Ectodermal cell (in vitro differentiated cells): ENCODE measurements around the gene LBX2.
A peak's percentile ranks its signal among the peaks of the same experiment; 100 is the strongest.

Source experiments
- H3K27ac ChIP-seq: 2 replicates; pipeline ENCODE4 v1.7.0; 2013; ENCODE audit warnings: mild to moderate bottlenecking, low read depth, low read length; ENCODE audit not compliant: insufficient read depth, poor library complexity, severe bottlenecking
- H3K27me3 ChIP-seq: 2 replicates; pipeline ENCODE4 v1.7.0; 2013; ENCODE audit warnings: mild to moderate bottlenecking, low read length; ENCODE audit not compliant: insufficient read depth, control insufficient read depth, poor library complexity, severe bottlenecking
- H3K36me3 ChIP-seq: one replicate; pipeline ENCODE4 v1.7.0; 2013; ENCODE audit warnings: low read length; ENCODE audit not compliant: control insufficient read depth, insufficient read depth
- H3K4me1 ChIP-seq: one replicate; pipeline ENCODE4 v1.7.0; 2013; ENCODE audit warnings: low read length; ENCODE audit not compliant: control insufficient read depth, insufficient read depth
- H3K4me3 ChIP-seq: 2 replicates; pipeline ENCODE4 v1.7.0; 2013; ENCODE audit warnings: low read depth, low read length, control low read depth; ENCODE audit not compliant: insufficient read depth
- H3K9me3 ChIP-seq: 2 replicates; pipeline ENCODE4 v1.7.0; 2013; ENCODE audit warnings: mild to moderate bottlenecking, low read length, moderate library complexity; ENCODE audit not compliant: control insufficient read depth
- WGBS, 2 experiments: methylation state at CpG; one replicate each; pipeline ENCODE4 v1.1.7; 2013; ENCODE audit warnings: missing lambda C conversion rate in 2 of 2; 5-methylcytosine and 5-hydroxymethylcytosine counted together

LBX2 gene

DNA sequence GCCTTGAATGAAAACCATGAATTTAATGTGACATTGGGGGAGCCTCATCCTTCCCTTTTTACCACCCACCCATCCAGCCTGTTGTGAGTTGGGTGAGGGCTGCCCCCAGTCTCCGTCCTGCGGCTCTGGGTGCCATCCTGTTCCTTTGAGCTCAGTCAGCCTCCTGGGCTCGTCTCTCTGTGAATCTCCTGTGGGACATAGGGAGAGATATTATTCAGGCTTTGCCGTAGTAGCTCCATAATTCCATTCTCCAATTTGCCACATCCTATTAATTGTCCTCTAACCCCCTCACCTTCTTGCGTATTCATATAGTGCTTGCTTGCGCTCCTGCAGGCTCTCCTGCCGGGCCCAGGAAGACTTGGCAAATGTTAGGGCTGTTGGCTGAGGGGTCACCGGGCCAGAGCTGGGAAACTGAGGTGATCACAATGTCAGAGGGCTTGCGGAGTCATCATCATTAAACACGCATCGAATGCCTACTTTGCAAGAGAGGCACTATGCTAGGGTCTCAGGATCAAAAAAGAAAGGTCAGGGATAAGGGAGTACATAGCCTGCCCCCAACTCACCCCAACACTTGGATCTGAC, 27.3 kb upstream of the LBX2 start:
- H3K27me3 ChIP-seq, result peaks cover 4% of the 10 kb centered on the region
- peaks cover 8% of the 10 kb centered on the region for H3K4me1 ChIP-seq
- no peak overlapping the region for H3K27ac ChIP-seq
- WGBS, 2 experiments, result 97% methylated on average over 11 of the region's 11 CpGs
- no peaks in the 10 kb centered on the region for H3K9me3 ChIP-seq
- H3K36me3 ChIP-seq, result peaks cover 18% of the 10 kb centered on the region
- no peak overlapping the region for H3K4me3 ChIP-seq

DNA sequence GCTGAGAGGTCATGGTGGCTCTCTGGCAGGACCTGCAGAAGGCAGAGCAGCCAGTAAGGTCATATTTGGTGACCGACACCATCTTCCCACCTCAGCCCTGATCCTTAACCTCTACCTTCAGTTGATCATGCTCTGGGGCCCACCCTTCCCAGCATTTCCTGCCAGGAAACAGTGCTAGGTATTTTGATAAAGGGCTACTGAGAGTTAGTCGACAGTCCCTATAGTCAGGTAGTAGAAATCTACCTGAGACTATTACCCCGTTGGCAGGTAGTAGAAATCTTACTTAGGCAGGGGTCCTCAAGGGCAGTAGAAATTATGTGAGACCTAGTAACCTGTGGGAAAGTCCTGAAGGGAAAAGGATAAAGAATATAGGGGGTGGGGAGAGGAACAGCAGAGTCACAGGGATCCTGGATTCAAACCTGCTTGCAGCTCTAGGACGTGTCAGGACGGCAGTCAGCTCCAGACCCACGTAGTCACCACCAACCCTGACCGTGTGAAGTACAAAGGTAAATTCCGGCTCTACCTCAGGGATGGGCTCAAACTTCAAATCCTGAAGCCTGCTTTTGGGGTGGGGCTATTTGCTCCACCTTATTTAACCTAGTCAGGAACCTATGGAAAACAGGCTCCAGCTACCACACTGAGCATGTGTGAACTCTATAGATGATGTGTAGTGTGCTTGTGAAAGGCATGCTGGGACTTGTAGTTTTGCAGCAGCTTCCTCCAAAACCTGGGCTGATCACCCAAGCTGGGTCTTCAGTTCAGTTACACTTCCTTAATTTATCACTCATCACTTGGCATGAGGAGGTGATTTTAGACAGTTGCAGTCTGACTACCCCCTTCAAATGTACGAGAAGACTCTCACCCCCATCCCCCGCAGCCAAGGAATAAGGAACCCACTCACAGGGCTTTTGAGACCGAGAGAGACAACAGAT, 26.6 kb upstream of the LBX2 start, which contains the start of gene DQX1:
Gene DQX1 (minus strand): TSS at position 515 of the 932 bp plus-strand sequence. CDS start 502 bp downstream, at position 13.
- Histone ChIP-seq H3K27ac (no peak within 1 kb of the TSS), H3K27me3 (peaks cover 11% of the 10 kb centered on the region), H3K36me3 (peaks cover 18% of the 10 kb centered on the region), H3K9me3 (no peaks in the 10 kb centered on the region), H3K4me1 (peaks cover 8% of the 10 kb centered on the region), H3K4me3 (no peak within 1 kb of the TSS)
- 93 to 94% methylated on average over 10 to 11 of the region's 11 CpGs for WGBS, 2 experiments

DNA sequence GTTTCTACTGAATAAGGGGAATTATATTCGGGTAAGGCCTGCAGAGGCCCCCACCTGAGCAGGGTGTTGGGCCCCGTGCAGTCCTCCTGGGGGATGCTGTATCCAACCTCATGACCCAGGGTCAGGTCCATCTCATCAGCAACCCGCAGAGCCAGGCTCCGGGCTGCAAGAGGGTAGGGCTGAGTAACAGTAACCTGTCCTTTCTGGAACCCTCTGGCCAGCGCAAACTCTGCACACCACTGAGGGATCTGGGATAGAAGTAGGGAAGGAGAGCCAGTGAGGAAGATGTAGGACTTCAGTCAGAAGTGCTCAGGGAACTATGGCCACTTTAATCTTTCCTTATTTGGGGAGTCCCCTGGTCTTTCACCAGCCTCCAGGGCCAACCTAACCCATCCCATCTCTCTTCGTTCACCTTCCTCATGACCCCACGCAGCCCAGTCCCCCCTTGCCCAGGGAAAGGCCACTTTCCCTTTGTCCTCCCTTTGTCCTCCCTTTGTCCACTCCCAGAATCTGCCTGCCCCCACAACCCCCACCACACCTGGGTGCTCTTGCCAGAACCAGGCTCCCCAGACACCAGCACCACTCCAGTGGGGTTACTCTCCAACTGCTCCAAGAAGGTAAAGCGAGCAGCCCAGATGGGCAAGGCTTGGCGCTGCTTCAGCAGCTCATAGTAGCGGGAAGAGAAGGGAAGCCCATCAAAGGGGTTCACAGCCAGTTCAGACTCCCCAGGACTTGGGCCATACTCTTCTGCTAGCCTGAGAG, 25.7 kb upstream of the LBX2 start:
- WGBS, 2 experiments, result 91 to 95% methylated on average over 10 of the region's 10 CpGs
- H3K36me3 ChIP-seq, result peaks cover 18% of the 10 kb centered on the region
- peaks cover 8% of the 10 kb centered on the region for H3K4me1 ChIP-seq
- no peak overlapping the region for H3K27ac ChIP-seq
- peaks cover 18% of the 10 kb centered on the region for H3K27me3 ChIP-seq
- H3K9me3 ChIP-seq, result no peaks in the 10 kb centered on the region
- H3K4me3 ChIP-seq, result no peak overlapping the region

DNA sequence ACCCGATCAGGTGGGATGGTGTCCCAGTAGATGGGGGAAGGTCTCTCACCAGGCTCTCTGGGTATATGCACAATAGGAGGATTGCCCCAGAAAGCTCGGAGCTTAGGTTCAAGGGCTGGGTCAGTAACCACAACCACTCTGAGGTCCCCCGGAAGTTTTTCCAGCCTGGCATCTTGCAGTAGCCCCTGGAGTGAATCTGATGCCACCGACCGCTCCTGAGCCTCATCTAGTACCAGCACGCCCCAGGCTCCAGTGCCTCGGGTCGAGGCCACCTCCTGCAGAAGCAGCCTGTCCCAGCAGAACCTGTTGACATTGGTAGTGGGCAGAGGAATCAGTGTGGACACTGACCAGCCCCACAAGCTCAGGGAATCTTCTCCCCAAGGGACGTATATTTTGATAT, 24.6 kb upstream of the LBX2 start:
- Histone ChIP-seq H3K9me3 (no peaks in the 10 kb centered on the region), H3K36me3 (peaks cover 18% of the 10 kb centered on the region), H3K27ac (no peak overlapping the region), H3K4me3 (no peak overlapping the region), H3K4me1 (peaks cover 8% of the 10 kb centered on the region), H3K27me3 (peaks cover 30% of the 10 kb centered on the region)
- WGBS, 2 experiments, result 92 to 93% methylated on average over 9 of the region's 9 CpGs

DNA sequence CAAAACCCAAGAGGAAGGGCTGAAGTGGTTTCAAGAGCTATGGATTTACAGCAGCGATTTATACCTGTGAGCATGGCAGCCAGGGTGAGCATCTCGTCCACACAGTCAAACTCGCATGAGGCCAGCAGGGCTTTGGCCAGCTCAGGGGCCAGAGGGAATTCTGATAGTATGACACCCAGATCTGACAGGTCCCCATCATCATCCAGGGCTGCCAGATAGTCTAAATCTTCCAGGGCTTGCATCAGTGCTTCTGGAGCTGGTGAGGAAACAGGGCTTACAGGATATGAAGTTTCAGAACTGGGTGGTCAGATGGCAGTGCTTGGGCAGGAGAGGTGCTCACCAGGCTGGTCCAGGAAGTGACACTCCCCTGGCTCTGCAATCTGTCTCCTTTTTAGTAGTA, 23.1 kb upstream of the LBX2 start:
- H3K27ac ChIP-seq, result no peak overlapping the region
- peaks cover 45% of the 10 kb centered on the region for H3K27me3 ChIP-seq
- H3K4me3 ChIP-seq, result no peak overlapping the region
- H3K9me3 ChIP-seq, result no peaks in the 10 kb centered on the region
- H3K4me1 ChIP-seq, result no peaks in the 10 kb centered on the region
- peaks cover 11% of the 10 kb centered on the region for H3K36me3 ChIP-seq
- 81 to 89% methylated on average over 3 of the region's 3 CpGs for WGBS, 2 experiments

DNA sequence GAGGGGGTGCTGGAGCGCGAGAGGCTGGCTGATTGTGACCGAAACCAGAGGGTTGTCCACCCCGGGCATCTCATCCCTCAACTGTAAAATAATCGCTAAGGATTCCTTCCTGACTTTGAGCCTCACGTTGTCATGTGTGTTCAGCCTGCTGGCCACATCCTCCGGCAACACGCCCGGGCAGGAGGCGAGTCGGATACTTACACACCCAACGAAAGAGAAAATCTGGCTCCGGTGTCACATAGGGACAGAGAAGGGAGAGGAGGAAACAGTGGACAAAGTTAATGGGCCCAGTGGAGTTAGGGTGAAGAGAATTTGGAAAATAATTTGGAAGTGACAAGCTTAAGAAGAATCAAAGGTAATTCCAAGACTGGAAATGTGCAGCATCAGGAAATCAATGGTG, 17.2 kb upstream of the LBX2 start:
- no peaks in the 10 kb centered on the region for H3K9me3 ChIP-seq
- no peaks in the 10 kb centered on the region for H3K36me3 ChIP-seq
- no peak overlapping the region for H3K4me3 ChIP-seq
- H3K27me3 ChIP-seq, result peaks cover 98% of the 10 kb centered on the region
- peaks cover 15% of the 10 kb centered on the region for H3K4me1 ChIP-seq
- H3K27ac ChIP-seq, result no peak overlapping the region
- 86 to 88% methylated on average over 13 of the region's 13 CpGs for WGBS, 2 experiments

DNA sequence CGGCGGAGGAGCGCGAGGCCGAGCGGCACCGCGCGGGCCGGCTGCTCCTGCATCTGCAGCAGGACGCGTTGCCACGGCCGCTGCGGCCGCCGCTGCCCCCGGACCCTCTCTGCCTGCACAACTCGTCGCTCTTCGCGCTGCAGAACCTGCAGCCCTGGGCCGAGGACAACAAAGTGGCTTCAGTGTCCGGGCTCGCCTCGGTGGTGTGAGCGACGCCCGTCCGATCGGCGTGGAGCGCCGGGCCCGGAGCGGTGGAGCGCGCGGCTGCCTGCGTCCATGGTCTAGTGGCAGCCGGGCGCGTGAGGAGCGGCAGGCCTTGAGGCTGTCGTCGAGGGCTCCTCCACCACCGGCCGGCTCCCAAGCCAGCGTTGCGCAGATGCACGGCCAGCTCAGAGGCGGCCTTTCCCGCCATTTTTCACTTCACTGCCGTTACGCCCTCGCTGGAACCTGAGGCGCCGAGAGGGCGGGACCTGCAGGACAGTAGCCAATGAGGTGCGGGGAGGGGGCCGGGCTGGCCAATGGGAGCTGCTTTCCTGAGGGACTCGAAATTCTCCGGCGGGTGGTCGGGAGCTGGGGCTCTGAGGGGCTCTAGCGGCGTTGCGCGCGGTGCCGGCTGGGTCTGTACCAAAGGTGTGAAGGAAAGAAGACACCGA, 16.7 kb upstream of the LBX2 start:
- Histone ChIP-seq H3K4me1 (peaks cover 15% of the 10 kb centered on the region), H3K27me3 (peaks cover 98% of the 10 kb centered on the region), H3K4me3 (no peak overlapping the region), H3K27ac (no peak overlapping the region), H3K36me3 (no peaks in the 10 kb centered on the region), H3K9me3 (no peaks in the 10 kb centered on the region)
- WGBS, 2 experiments, result 7 to 8% methylated on average over 72 of the region's 72 CpGs

DNA sequence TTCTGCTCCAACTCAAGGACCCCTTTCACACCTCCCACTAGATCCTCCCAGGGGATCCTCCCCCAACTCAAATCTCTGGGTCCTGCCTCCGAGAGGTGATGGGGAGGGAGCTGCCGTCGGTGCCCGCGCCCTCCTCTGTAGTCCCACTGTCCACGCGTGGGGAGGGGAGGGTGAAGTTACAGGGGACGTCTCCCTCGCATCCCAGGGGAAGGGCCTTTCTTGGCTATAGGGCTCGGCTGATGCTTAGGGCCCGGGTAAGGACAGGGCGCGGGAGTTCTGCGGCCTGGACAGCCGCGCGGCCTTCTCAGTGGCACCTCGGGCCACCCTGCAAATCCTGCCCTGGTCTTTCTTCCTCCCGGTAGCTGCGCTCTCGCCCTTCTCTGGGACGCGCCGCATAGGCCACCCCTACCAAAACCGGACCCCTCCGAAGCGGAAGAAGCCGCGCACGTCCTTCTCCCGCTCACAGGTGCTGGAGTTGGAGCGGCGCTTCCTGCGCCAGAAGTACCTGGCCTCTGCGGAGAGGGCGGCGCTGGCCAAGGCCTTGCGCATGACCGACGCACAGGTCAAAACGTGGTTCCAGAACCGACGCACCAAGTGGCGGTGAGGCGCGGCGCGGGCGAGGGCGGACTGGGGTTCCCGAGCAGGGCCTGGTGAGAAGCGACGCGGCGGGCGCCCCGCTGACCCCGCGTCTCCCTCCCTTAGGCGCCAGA, 16.0 kb upstream of the LBX2 start:
- H3K9me3 ChIP-seq, result no peaks in the 10 kb centered on the region
- WGBS, 2 experiments, result 3% methylated on average over 60 of the region's 60 CpGs
- H3K27me3 ChIP-seq, result peaks cover 100% of the 10 kb centered on the region
- no peak overlapping the region for H3K27ac ChIP-seq
- H3K4me1 ChIP-seq, result peaks cover 15% of the 10 kb centered on the region
- H3K4me3 ChIP-seq, result no peak overlapping the region
- no peaks in the 10 kb centered on the region for H3K36me3 ChIP-seq

DNA sequence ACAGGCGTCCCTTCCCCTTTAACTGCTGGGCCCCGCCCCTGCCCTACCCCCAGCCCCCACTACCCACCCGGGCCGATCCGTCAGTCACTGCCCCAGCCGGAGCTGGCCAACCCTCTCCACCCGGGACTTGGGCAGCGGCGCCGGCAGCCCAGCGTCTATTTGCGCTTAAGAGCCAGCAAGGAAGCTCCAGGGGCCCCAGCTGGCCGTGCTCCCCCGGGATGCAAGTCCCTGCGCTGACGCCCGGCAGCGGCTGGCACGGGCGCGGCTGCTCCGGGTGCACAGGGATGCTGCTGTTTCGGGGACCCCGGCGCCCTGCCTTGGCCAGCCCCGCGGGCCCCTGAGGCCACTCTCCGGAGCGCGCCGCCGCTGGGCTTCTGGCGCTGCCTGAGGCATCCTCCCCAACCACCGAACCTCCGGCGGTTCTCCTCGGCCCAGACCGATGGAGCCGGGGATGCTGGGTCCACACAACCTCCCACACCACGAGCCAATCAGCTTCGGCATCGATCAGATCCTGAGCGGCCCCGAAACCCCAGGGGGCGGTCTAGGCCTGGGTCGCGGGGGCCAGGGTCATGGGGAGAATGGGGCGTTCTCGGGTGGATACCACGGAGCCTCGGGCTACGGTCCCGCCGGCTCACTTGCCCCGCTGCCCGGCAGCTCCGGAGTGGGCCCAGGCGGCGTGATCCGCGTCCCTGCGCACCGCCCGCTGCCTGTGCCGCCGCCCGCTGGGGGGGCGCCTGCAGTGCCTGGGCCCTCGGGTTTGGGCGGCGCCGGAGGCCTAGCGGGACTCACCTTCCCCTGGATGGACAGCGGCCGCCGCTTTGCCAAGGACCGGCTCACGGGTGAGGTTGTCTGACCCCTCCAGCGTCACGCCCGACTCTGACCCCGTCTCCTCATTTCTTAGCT, 15.2 kb upstream of the LBX2 start, which contains the start of gene TLX2:
Gene TLX2 (plus strand): TSS at position 83 of the 903 bp plus-strand sequence. CDS start 357 bp downstream, at position 440.
- WGBS, 2 experiments, result 2 to 3% methylated on average over 82 of the region's 82 CpGs
- H3K36me3 ChIP-seq, result no peaks in the 10 kb centered on the region
- H3K9me3 ChIP-seq, result no peaks in the 10 kb centered on the region
- peaks cover 15% of the 10 kb centered on the region for H3K4me1 ChIP-seq
- no peak within 1 kb of the TSS for H3K27ac ChIP-seq
- H3K27me3 ChIP-seq, result peaks cover 100% of the 10 kb centered on the region
- H3K4me3 ChIP-seq, result peak within 1 kb of the TSS; percentile 16
